ENCODE measurements around the gene GRP.
A peak's percentile ranks its signal among the peaks of the same experiment; 100 is the strongest.
"Not testable (repeated sequence)": the region's sequence is repeated elsewhere in the genome, so short reads cannot be mapped to it uniquely, and the experiment has no call there.

Gene GRP

GRCh38 chr18:59246796-59247195, 26.8 kb downstream of the GRP start:
- H3K4me1 Mint-ChIP-seq = no peaks in the 10 kb centered on the region
- H3K4me3 Mint-ChIP-seq = no peak overlapping the region
- no peaks in the 10 kb centered on the region for H3K36me3 Mint-ChIP-seq
- no peak overlapping the region for H3K27ac Mint-ChIP-seq
- H3K27me3 Mint-ChIP-seq = peaks cover 56% of the 10 kb centered on the region
- ATAC-seq = no peak
- no peaks in the 10 kb centered on the region for H3K9me3 Mint-ChIP-seq

- no peak for ATAC-seq
- H3K4me1 Mint-ChIP-seq = no peaks in the 10 kb centered on the region
- H3K36me3 Mint-ChIP-seq = no peaks in the 10 kb centered on the region
- no peak overlapping the region for H3K27ac Mint-ChIP-seq
- H3K9me3 Mint-ChIP-seq = no peaks in the 10 kb centered on the region
- peaks cover 71% of the 10 kb centered on the region for H3K27me3 Mint-ChIP-seq
- no peak overlapping the region for H3K4me3 Mint-ChIP-seq
These were observed 29.3 kb downstream of the GRP start for GRCh38 chr18:59249199-59249774.

DNA sequence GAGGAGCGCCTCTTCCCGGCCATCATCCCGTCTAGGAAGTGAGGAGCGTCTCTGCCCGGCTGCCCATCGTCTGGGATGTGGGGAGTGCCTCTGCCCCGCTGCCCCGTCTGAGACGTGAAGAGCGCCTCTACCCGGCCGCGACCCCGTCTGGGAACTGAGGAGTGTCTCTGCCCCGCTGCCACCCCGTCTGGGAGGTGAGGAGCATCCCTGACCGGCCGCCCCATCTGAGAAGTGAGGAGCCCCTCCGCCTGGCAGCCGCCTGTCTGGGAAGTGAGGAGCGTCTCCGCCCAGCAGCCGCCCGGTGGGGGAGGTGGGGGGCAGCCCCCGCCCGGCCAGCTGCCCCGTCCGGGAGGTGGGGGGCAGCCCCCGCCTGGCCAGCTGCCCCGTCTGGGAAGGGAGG, 35.5 kb downstream of the GRP start:
- not testable (repeated sequence) for ATAC-seq, H3K36me3 Mint-ChIP-seq, H3K4me1 Mint-ChIP-seq, H3K4me3 Mint-ChIP-seq, H3K9me3 Mint-ChIP-seq, H3K27ac Mint-ChIP-seq
- H3K27me3 Mint-ChIP-seq = peaks cover 75% of the 10 kb centered on the region

DNA sequence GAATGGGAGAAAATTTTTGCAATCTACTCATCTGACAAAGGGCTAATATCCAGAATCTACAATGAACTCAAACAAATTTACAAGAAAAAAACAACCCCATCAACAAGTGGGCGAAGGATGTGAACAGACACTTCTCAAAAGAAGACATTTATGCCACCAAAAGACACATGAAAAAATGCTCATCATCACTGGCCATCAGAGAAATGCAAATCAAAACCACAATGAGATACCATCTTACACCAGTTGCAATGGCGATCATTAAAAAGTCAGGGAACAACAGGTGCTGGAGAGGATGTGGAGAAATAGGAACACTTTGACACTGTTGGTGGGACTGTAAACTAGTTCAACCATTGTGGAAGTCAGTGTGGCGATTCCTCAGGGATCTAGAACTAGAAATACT, 41.9 kb downstream of the GRP start:
- peaks cover 20% of the 10 kb centered on the region for H3K4me1 Mint-ChIP-seq
- H3K27me3 Mint-ChIP-seq = peaks cover 84% of the 10 kb centered on the region
- not testable (repeated sequence) for ATAC-seq, H3K4me3 Mint-ChIP-seq, H3K9me3 Mint-ChIP-seq, H3K27ac Mint-ChIP-seq, H3K36me3 Mint-ChIP-seq

GRCh38 chr18:59262243-59262642, 42.3 kb downstream of the GRP start:
- H3K9me3 Mint-ChIP-seq, H3K4me3 Mint-ChIP-seq, H3K27ac Mint-ChIP-seq, H3K36me3 Mint-ChIP-seq, ATAC-seq: not testable (repeated sequence)
- Mint-ChIP-seq H3K27me3 (peaks cover 84% of the 10 kb centered on the region), H3K4me1 (peaks cover 21% of the 10 kb centered on the region)

DNA sequence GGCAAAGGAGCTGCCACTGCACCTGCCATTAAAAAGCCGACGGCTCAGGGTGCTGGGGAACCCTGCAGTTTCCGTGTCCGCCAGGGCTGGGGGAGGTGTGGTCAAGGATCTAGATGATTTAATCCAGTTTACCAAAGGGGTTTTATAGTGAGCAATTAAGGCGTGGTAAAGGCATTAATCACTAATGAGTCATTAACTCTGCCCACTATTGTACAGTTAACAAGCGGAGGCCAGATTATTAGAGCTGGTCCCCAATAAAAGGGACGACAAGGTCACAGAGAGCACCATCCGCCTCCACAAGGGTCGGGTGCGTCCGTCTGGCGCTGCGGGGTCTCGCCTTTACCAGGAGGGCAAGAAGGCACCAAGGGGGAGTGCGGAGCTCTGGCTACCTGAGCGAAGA, 43.7 kb downstream of the GRP start:
- Mint-ChIP-seq H3K9me3 (peaks cover 2% of the 10 kb centered on the region), H3K4me3 (no peak overlapping the region), H3K27ac (no peak overlapping the region), H3K27me3 (peaks cover 85% of the 10 kb centered on the region), H3K36me3 (no peaks in the 10 kb centered on the region), H3K4me1 (peaks cover 30% of the 10 kb centered on the region)
- no peak for ATAC-seq

DNA sequence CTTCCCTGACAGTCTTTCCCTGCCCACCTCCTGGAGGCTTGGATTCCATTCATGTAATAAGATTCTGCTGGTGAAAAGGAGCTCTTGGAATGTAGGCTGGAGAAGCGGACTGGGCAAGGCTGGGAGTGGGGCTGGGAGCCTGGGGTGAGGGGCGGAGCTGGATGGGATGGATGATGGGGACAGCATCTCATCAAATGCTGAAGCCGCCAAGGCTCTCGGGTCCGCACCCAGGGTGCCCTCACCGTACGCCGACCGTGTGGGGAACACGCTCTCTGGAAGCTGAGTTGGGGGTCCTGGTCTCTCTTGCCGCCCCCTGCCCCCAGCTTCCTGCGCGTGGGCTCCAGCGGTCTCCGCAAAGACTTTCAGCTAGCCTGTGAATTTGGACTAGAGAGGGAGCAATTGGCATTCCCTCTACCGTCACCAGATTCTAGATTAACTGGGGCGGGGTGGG, 44.2 kb downstream of the GRP start:
- no peak overlapping the region for H3K27ac Mint-ChIP-seq
- peaks cover 85% of the 10 kb centered on the region for H3K27me3 Mint-ChIP-seq
- H3K4me3 Mint-ChIP-seq = no peak overlapping the region
- ATAC-seq = no peak
- H3K9me3 Mint-ChIP-seq = peaks cover 2% of the 10 kb centered on the region
- no peaks in the 10 kb centered on the region for H3K36me3 Mint-ChIP-seq
- H3K4me1 Mint-ChIP-seq = peaks cover 33% of the 10 kb centered on the region

GRCh38 chr18:59264651-59265245, 44.8 kb downstream of the GRP start:
- Mint-ChIP-seq H3K36me3 (no peaks in the 10 kb centered on the region), H3K9me3 (peaks cover 2% of the 10 kb centered on the region), H3K27me3 (peaks cover 85% of the 10 kb centered on the region), H3K4me1 (peaks cover 38% of the 10 kb centered on the region), H3K27ac (no peak overlapping the region), H3K4me3 (peak overlapping the region; percentile 73)
- ATAC-seq = peak; percentile 50

DNA sequence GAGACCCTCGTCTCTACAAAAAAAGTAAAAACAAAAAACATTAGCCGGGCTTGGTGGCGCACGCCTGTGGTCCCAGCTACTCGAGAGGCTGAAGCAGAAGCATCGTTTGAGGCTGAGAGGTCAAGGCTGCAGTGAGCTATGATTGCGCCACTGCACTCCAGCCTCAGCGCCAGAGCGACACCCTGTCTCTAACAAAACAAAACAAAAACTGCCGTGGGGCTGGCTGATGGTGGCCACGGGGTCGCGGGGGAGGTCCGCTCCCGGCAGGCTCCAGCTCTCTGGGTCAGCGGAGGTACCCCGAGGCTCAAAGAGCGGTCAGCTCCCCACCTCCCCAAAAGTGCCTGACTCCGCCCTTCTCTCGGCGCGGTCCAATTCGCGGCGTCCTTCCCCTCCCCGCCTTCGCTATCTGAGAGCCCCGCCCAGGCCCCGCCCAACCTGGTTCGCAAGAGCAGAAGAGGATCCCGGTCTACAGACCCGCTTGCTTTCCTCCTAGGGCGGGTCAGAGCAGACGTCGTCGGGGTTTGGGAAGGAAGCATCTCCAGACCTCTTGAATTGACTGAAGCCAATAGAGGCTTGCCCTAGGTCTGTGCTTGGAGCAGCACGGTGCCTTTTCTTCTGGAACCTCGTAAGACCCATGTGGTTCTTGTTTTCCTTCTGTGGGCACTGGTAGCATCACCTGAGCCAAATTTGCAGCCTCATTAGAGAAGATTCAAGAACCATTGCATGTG, 45.5 kb downstream of the GRP start:
- H3K36me3 Mint-ChIP-seq = no peaks in the 10 kb centered on the region
- H3K4me3 Mint-ChIP-seq = peak overlapping the region; percentile 73
- H3K27me3 Mint-ChIP-seq = peaks cover 85% of the 10 kb centered on the region
- H3K27ac Mint-ChIP-seq = no peak overlapping the region
- peaks cover 40% of the 10 kb centered on the region for H3K4me1 Mint-ChIP-seq
- peak; percentile 39 for ATAC-seq
- peaks cover 2% of the 10 kb centered on the region for H3K9me3 Mint-ChIP-seq

GRCh38 chr18:59265974-59266369, 46.0 kb downstream of the GRP start:
- ATAC-seq = no peak
- H3K36me3 Mint-ChIP-seq = no peaks in the 10 kb centered on the region
- H3K4me3 Mint-ChIP-seq = peak overlapping the region; percentile 73
- peaks cover 85% of the 10 kb centered on the region for H3K27me3 Mint-ChIP-seq
- H3K4me1 Mint-ChIP-seq = peaks cover 40% of the 10 kb centered on the region
- H3K9me3 Mint-ChIP-seq = peaks cover 2% of the 10 kb centered on the region
- no peak overlapping the region for H3K27ac Mint-ChIP-seq

DNA sequence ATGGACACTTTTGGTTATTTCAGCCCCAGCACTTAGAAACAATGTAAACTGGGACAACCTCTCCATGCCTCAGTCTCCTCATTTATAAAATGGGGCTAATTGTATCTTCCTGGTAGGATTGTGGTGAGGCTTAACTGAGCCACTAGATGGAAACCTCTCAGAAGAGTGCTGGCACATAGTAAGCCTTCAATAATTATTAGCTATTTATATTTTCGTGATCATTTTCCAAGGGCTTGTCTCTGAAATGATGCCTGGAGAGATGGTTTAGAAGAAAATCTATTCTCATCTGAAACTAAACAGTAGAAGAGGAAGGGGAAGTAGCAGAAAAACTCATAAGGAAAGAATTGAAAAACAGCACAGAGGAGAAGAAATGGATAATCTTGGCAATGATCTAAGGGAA, 46.5 kb downstream of the GRP start:
- Mint-ChIP-seq H3K4me1 (peaks cover 40% of the 10 kb centered on the region), H3K4me3 (no peak overlapping the region), H3K27me3 (peaks cover 87% of the 10 kb centered on the region), H3K9me3 (peaks cover 2% of the 10 kb centered on the region), H3K36me3 (no peaks in the 10 kb centered on the region), H3K27ac (no peak overlapping the region)
- ATAC-seq = no peak

DNA sequence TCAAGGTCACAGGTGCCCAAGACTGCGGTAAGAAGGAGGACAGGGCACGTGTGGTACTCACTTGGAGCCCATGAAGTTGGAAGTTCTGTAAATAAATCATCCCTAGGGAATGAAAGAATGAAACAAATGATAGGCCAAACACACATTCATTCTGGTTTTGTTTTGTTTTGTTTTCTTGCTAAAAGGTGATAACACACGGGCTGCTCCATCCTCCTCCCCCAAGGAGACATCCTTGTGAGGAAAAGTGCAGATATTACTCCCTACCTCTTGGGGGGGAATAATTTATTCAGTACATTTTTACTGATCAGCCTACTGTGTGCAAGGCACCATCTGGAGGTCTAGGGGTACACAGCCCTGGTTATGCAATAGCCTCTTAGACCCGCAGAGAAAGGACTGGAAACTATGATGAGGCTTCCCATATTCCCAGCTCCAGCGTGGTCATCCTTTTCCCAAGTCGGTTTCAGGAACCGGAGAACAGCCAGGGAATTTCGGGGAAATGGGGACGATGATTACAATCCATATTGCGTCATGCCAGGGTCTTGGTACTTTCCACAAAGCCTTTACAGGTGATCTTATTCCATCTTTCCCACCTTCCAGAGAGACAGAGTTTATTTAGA, 47.0 kb downstream of the GRP start:
- Mint-ChIP-seq H3K9me3 (peaks cover 2% of the 10 kb centered on the region), H3K4me1 (peaks cover 40% of the 10 kb centered on the region), H3K27ac (no peak overlapping the region), H3K27me3 (peaks cover 92% of the 10 kb centered on the region), H3K36me3 (no peaks in the 10 kb centered on the region), H3K4me3 (no peak overlapping the region)
- no peak for ATAC-seq

- peaks cover 2% of the 10 kb centered on the region for H3K9me3 Mint-ChIP-seq
- H3K4me3 Mint-ChIP-seq = peak overlapping the region; percentile 11
- H3K4me1 Mint-ChIP-seq = peaks cover 40% of the 10 kb centered on the region
- peaks cover 93% of the 10 kb centered on the region for H3K27me3 Mint-ChIP-seq
- ATAC-seq = no peak
- H3K27ac Mint-ChIP-seq = no peak overlapping the region
- H3K36me3 Mint-ChIP-seq = no peaks in the 10 kb centered on the region
These were observed 47.7 kb downstream of the GRP start for GRCh38 chr18:59267503-59268126.

- Mint-ChIP-seq H3K27ac (no peak overlapping the region), H3K9me3 (peaks cover 2% of the 10 kb centered on the region), H3K36me3 (no peaks in the 10 kb centered on the region), H3K27me3 (peaks cover 88% of the 10 kb centered on the region), H3K4me1 (peaks cover 40% of the 10 kb centered on the region), H3K4me3 (peak overlapping the region; percentile 42)
- no peak for ATAC-seq
These were observed 48.3 kb downstream of the GRP start for GRCh38 chr18:59268127-59268720.
